Measurements from ENCODE around the gene PLSCR4. TPM values are rescaled to one million over a fixed set of nuclear protein-coding genes. Genes with fewer than 3 reads are reported as not detected.

PLSCR4 gene
- total and polyA plus RNA-seq, 2 of the 8 experiments (the other 6 are each of a cell fraction or from before 2014, with no cell fraction given), result 1.8 to 2.9 TPM

DNA sequence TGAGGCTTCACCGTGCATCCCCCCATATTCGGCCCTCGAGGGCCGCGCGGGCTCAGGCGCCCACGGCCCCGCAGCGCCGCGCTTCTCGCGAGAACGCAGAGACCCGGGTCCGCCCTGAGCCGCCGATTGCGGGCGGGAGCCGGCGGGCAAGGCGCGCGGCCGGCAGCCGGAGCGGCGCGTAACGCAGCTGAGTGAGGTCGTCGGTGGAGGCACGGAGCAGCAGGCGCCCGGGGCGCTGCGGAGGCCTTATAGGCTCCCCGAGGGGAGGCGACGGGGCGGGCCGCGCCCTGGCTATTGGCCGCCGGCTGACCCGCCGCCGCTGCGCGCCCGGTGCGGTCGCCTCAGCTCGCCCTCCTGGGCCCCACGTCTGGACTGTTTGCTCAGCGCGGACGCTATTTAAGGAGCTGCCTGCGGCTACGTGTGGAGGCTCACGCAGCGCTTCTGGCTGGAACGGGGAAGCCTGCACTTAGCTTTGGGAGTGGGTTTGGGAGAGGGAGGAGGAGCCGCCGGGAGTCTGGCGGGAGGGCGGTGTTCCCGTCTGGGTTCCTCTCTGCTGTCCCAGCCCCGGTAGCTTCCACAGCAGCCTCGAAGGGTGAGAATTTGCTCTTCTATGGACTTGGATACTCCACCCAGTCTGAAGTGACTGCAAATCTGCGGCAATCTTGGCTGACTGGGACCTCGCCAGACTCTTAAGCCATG, 89.8 kb downstream of the PLSCR4 start, which contains the start of gene PLOD2 (continued):
- no peak for TF ChIP-seq CTBP2 (IDR thresholded peaks at IDR 0.05; ENCODE audit: borderline replicate concordance, insufficient read depth, insufficient read length, low read length)
- TF ChIP-seq POLR2AphosphoS5 (IDR thresholded peaks at IDR 0.05; ENCODE audit: low read depth, low read length), result peak; percentile 69; the same call in 1 of the 2 replicates
- 0 out of 2 replicates have a peak, but pooled peaks have one; percentile 57 for TF ChIP-seq PHF8 (conservative IDR thresholded peaks at IDR 0.05; ENCODE audit: low read depth, low read length)
- TF ChIP-seq SIX5 (IDR thresholded peaks at IDR 0.05; ENCODE audit: low read depth, low read length), result no peak
- no peak for TF ChIP-seq SAP30 (IDR thresholded peaks at IDR 0.05; ENCODE audit: insufficient read depth, insufficient replicate concordance, low read length)
- no peak for TF ChIP-seq GTF2F1 (IDR thresholded peaks at IDR 0.05; ENCODE audit: borderline replicate concordance, low read depth, low read length)
- TF ChIP-seq NRF1 (IDR thresholded peaks at IDR 0.05; ENCODE audit: low read depth, low read length), result no peak
- TF ChIP-seq TEAD4 (IDR thresholded peaks at IDR 0.05; ENCODE audit: low read depth, low read length), result no peak
- TF ChIP-seq GABPA (IDR thresholded peaks at IDR 0.05; ENCODE audit: borderline replicate concordance, insufficient read depth, low read length), result no peak
- no peak for TF ChIP-seq CBX5 (IDR thresholded peaks at IDR 0.05; ENCODE audit: low read depth, low read length)
- TF ChIP-seq ZNF274 (IDR thresholded peaks at IDR 0.05; ENCODE audit: borderline replicate concordance, extremely low read depth, low read length), result no peak
- no peak for TF ChIP-seq MAFK (IDR thresholded peaks at IDR 0.05; ENCODE audit: low read depth, low read length)
- no peak for TF ChIP-seq CHD1 (IDR thresholded peaks at IDR 0.05; ENCODE audit: low read depth, low read length)
- no peak for TF ChIP-seq POU5F1 (IDR thresholded peaks at IDR 0.05; ENCODE audit: low read depth, low read length)
- TF ChIP-seq RFX5 (IDR thresholded peaks at IDR 0.05; ENCODE audit: borderline replicate concordance, low read depth, low read length), result no peak
- no peak for TF ChIP-seq KDM5A (IDR thresholded peaks at IDR 0.05; ENCODE audit: low read length)
- TF ChIP-seq CBX8 (IDR thresholded peaks at IDR 0.05; ENCODE audit: borderline replicate concordance, low read depth, low read length), result no peak
- no peak for TF ChIP-seq HDAC2 (IDR thresholded peaks at IDR 0.05; ENCODE audit: borderline replicate concordance in 1 of 2, low read depth in 2 of 2, low read length in 2 of 2)
- no peak for TF ChIP-seq SIN3A (conservative IDR thresholded peaks at IDR 0.05 in 1 of 2, IDR thresholded peaks at IDR 0.05 in 1 of 2; ENCODE audit: low read depth in 1 of 2, low read length in 2 of 2)
- TF ChIP-seq JUND (IDR thresholded peaks at IDR 0.05; ENCODE audit: low read length), result no peak
- TF ChIP-seq, protein P1, sequence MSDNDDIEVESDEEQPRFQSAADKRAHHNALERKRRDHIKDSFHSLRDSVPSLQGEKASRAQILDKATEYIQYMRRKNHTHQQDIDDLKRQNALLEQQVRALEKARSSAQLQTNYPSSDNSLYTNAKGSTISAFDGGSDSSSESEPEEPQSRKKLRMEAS (IDR thresholded peaks at IDR 0.05), result peak; percentile 59
- peak; percentile 74 for TF ChIP-seq ASH2L (IDR thresholded peaks at IDR 0.05; ENCODE audit: low read length)
- TF ChIP-seq SUZ12 (IDR thresholded peaks at IDR 0.05; ENCODE audit: low read length), result peak; percentile 58; the same call in 1 of the 2 replicates
- TF ChIP-seq YY1 (IDR thresholded peaks at IDR 0.05; ENCODE audit: low read depth, low read length), result no peak
- peak; percentile 84 for TF ChIP-seq BRCA1 (IDR thresholded peaks at IDR 0.05; ENCODE audit: low read depth, low read length)
